Esophagus (tissue), 2 donors: ENCODE data around the gene RNLS. TPM values are rescaled to one million over a fixed set of nuclear protein-coding genes. Genes with fewer than 3 reads are reported as not detected.

ENCODE experiments used
- H3K27ac ChIP-seq, 2 donors: one replicate each; pipeline ENCODE4 v1.5.1; 2013; ENCODE audit warnings: low read depth in 2 of 2, mild to moderate bottlenecking in 2 of 2, inconsistent platforms in 1 of 2, low read length in 1 of 2, moderate library complexity in 1 of 2
- H3K27me3 ChIP-seq, 2 donors: one replicate each; pipeline ENCODE4 v1.6.1; 2013; ENCODE audit warnings: low read length in 2 of 2, control low read depth in 1 of 2, mild to moderate bottlenecking in 1 of 2; ENCODE audit not compliant: insufficient read depth in 2 of 2, control insufficient read depth in 1 of 2
- H3K36me3 ChIP-seq, 2 donors: one replicate each; pipeline ENCODE4 v1.6.1; 2013; ENCODE audit warnings: low read length in 1 of 2; ENCODE audit not compliant: control insufficient read depth in 2 of 2, insufficient read depth in 2 of 2
- H3K4me1 ChIP-seq, 2 donors: one replicate each; pipeline ENCODE4 v1.6.1; 2013; ENCODE audit warnings: low read length in 1 of 2; ENCODE audit not compliant: control insufficient read depth in 2 of 2, insufficient read depth in 2 of 2
- H3K4me3 ChIP-seq, 2 donors: one replicate each; pipeline ENCODE4 v1.5.1; 2013; ENCODE audit warnings: low read length in 2 of 2, mild to moderate bottlenecking in 2 of 2, low read depth in 1 of 2, moderate library complexity in 1 of 2
- H3K9me3 ChIP-seq, 2 donors: one replicate each; pipeline ENCODE4 v1.6.1; 2013; ENCODE audit warnings: mild to moderate bottlenecking in 2 of 2, low read depth in 1 of 2, low read length in 1 of 2, moderate library complexity in 1 of 2; ENCODE audit not compliant: control insufficient read depth in 2 of 2, insufficient read depth in 1 of 2
- WGBS, 2 donors: extraction: QIAGEN DNeasy Blood & Tissue Kit; methylation state at CpG; one replicate each; pipeline ENCODE4 v1.1.7; 2013; 5-methylcytosine and 5-hydroxymethylcytosine counted together
- polyA plus RNA-seq, 2 donors: library from polyadenylated mRNA; stranded (reverse); fragments of 200-250 nt; gene quantifications; one replicate each; pipeline ENCODE4 v1.2.3, GENCODE V29; 2013
- donor health status: healthy with polysubstance abuse.
- donor health status: Bipolar disorder and iron deficiency.

Gene RNLS
- polyA plus RNA-seq, 2 donors = 3.3 to 6.7 TPM

- Histone ChIP-seq H3K9me3 (no peaks in the 10 kb centered on the region), H3K27me3 (no peaks in the 10 kb centered on the region), H3K4me1 (no peaks in the 10 kb centered on the region), H3K36me3 (no peaks in the 10 kb centered on the region), H3K27ac (no peak overlapping the region), H3K4me3 (no peak overlapping the region)
- 93 to 96% methylated on average over 1 of the region's 1 CpG for WGBS, 2 donors
Measured at GRCh38 chr10:88431103-88431502, 152.0 kb downstream of the RNLS start.

- 66 to 78% methylated on average over 1 of the region's 1 CpG for WGBS, 2 donors
- no peak overlapping the region for H3K4me3 ChIP-seq
- H3K27ac ChIP-seq = no peak overlapping the region
- no peaks in the 10 kb centered on the region for H3K4me1 ChIP-seq
- no peaks in the 10 kb centered on the region for H3K9me3 ChIP-seq
- no peaks in the 10 kb centered on the region for H3K27me3 ChIP-seq
- H3K36me3 ChIP-seq = no peaks in the 10 kb centered on the region
Measured at GRCh38 chr10:88428976-88429375, 154.1 kb downstream of the RNLS start.

GRCh38 chr10:88428442-88428841, 154.7 kb downstream of the RNLS start:
- no peaks in the 10 kb centered on the region for H3K27me3 ChIP-seq
- H3K4me1 ChIP-seq = no peaks in the 10 kb centered on the region
- no peaks in the 10 kb centered on the region for H3K9me3 ChIP-seq
- H3K4me3 ChIP-seq = no peak overlapping the region
- H3K36me3 ChIP-seq = no peaks in the 10 kb centered on the region
- H3K27ac ChIP-seq = no peak overlapping the region
- 30 to 53% methylated on average over 1 of the region's 1 CpG for WGBS, 2 donors

GRCh38 chr10:88427024-88427423, 156.1 kb downstream of the RNLS start:
- Histone ChIP-seq H3K36me3 (no peaks in the 10 kb centered on the region), H3K27me3 (no peaks in the 10 kb centered on the region), H3K4me1 (no peaks in the 10 kb centered on the region), H3K4me3 (no peak overlapping the region), H3K9me3 (no peaks in the 10 kb centered on the region), H3K27ac (no peak overlapping the region)
- WGBS, 2 donors = 88 to 90% methylated on average over 2 of the region's 2 CpGs

- Histone ChIP-seq H3K4me1 (no peaks in the 10 kb centered on the region), H3K36me3 (no peaks in the 10 kb centered on the region), H3K4me3 (no peak overlapping the region), H3K9me3 (no peaks in the 10 kb centered on the region), H3K27ac (no peak overlapping the region), H3K27me3 (no peaks in the 10 kb centered on the region)
- WGBS, 2 donors = 51 to 59% methylated on average over 5 of the region's 5 CpGs
Measured at GRCh38 chr10:88424881-88425280, 158.2 kb downstream of the RNLS start.

- Histone ChIP-seq H3K4me3 (no peak overlapping the region), H3K9me3 (no peaks in the 10 kb centered on the region), H3K27me3 (no peaks in the 10 kb centered on the region)
Measured at GRCh38 chr10:88423732-88424131, 159.4 kb downstream of the RNLS start.

GRCh38 chr10:88421590-88421989, 161.5 kb downstream of the RNLS start:
- 93 to 96% methylated on average over 4 of the region's 4 CpGs for WGBS, 2 donors
- H3K9me3 ChIP-seq = no peaks in the 10 kb centered on the region
- H3K36me3 ChIP-seq = no peaks in the 10 kb centered on the region
- no peak overlapping the region for H3K27ac ChIP-seq
- no peaks in the 10 kb centered on the region for H3K4me1 ChIP-seq
- no peak overlapping the region for H3K4me3 ChIP-seq
- H3K27me3 ChIP-seq = no peaks in the 10 kb centered on the region

More at GRCh38 chr10:88423732-88424131, 159.4 kb downstream of the RNLS start:
- no peak overlapping the region for H3K27ac ChIP-seq
- H3K4me1 ChIP-seq = no peaks in the 10 kb centered on the region
- H3K36me3 ChIP-seq = no peaks in the 10 kb centered on the region

GRCh38 chr10:88418871-88419270, 164.2 kb downstream of the RNLS start:
- Histone ChIP-seq H3K4me1 (no peaks in the 10 kb centered on the region), H3K9me3 (no peaks in the 10 kb centered on the region), H3K4me3 (no peak overlapping the region), H3K27ac (no peak overlapping the region), H3K27me3 (no peaks in the 10 kb centered on the region), H3K36me3 (no peaks in the 10 kb centered on the region)
- 100% methylated on average over 1 of the region's 1 CpG for WGBS, 2 donors

GRCh38 chr10:88417387-88418030, 165.6 kb downstream of the RNLS start:
- no peaks in the 10 kb centered on the region for H3K9me3 ChIP-seq
- H3K4me3 ChIP-seq = no peak overlapping the region
- no peak overlapping the region for H3K27ac ChIP-seq
- no peaks in the 10 kb centered on the region for H3K4me1 ChIP-seq
- no peaks in the 10 kb centered on the region for H3K36me3 ChIP-seq
- 64 to 68% methylated on average over 3 of the region's 3 CpGs for WGBS, 2 donors
- H3K27me3 ChIP-seq = no peaks in the 10 kb centered on the region

GRCh38 chr10:88416801-88417200, 166.3 kb downstream of the RNLS start:
- no peaks in the 10 kb centered on the region for H3K27me3 ChIP-seq
- H3K9me3 ChIP-seq = no peaks in the 10 kb centered on the region
- H3K4me1 ChIP-seq = no peaks in the 10 kb centered on the region
- H3K27ac ChIP-seq = no peak overlapping the region
- WGBS, 2 donors = 91 to 95% methylated on average over 1 of the region's 1 CpG
- no peak overlapping the region for H3K4me3 ChIP-seq
- H3K36me3 ChIP-seq = no peaks in the 10 kb centered on the region
